GM23338 (cell line): ENCODE data around the gene SRP72. TPM values are rescaled to one million over a fixed set of nuclear protein-coding genes. Genes with fewer than 3 reads are reported as not detected.

ENCODE experiments used
- ATAC-seq: fragments of 200-7000 bp; cut with Tn5 transposase; 3 replicates; pipeline ENCODE4 v1.9.1; 2020
- DNase-seq: peaks from one replicate; pipeline ENCODE4 v3.0.0-alpha.2; 2015; ENCODE audit warnings: low spot score
- H2AFZ ChIP-seq: fragments of 200-600 bp; sonication (generic); 2 replicates; pipeline ENCODE4 v1.8.0; 2016; ENCODE audit warnings: antibody characterized with exemption, mild to moderate bottlenecking, moderate library complexity
- H3F3A ChIP-seq: fragments of 200-600 bp; sonication (generic); replicated peaks from 2 replicates; pipeline ENCODE4 v1.8.0; 2017; ENCODE audit warnings: antibody characterized with exemption, mixed run types, low read depth
- H3K27ac ChIP-seq: fragments of 200-600 bp; sonication (generic); 2 replicates; pipeline ENCODE4 v1.6.1; 2016; ENCODE audit warnings: low read depth
- H3K27me3 ChIP-seq: fragments of 200-600 bp; sonication (generic); 2 replicates; pipeline ENCODE4 v1.8.0; 2016; ENCODE audit warnings: mild to moderate bottlenecking, mixed run types, moderate library complexity; ENCODE audit not compliant: insufficient read depth
- H3K36me3 ChIP-seq: fragments of 200-600 bp; sonication (generic); 2 replicates; pipeline ENCODE4 v1.8.0; 2016; ENCODE audit warnings: mild to moderate bottlenecking; ENCODE audit not compliant: insufficient read depth
- H3K4me1 ChIP-seq: fragments of 200-600 bp; sonication (generic); 2 replicates; pipeline ENCODE4 v1.8.0; 2016; ENCODE audit warnings: mild to moderate bottlenecking, moderate library complexity; ENCODE audit not compliant: insufficient read depth
- H3K4me2 ChIP-seq: fragments of 200-600 bp; sonication (generic); 2 replicates; pipeline ENCODE4 v1.7.1; 2017; ENCODE audit warnings: mixed run types
- H3K4me3 ChIP-seq: fragments of 200-600 bp; sonication (generic); 2 replicates; pipeline ENCODE4 v1.6.1; 2016; ENCODE audit warnings: mixed run types
- H3K79me2 ChIP-seq: fragments of 200-600 bp; sonication (generic); replicated peaks from 2 replicates; pipeline ENCODE4 v1.8.0; 2017; ENCODE audit warnings: mild to moderate bottlenecking; ENCODE audit not compliant: insufficient read depth
- H3K9me2 ChIP-seq: fragments of 200-600 bp; sonication (generic); 2 replicates; pipeline ENCODE4 v1.8.0; 2017; ENCODE audit not compliant: insufficient read depth
- H4K20me1 ChIP-seq: fragments of 200-600 bp; sonication (generic); replicated peaks from 2 replicates; pipeline ENCODE4 v1.8.0; 2017; ENCODE audit warnings: mild to moderate bottlenecking; ENCODE audit not compliant: insufficient read depth
- H3K27ac Mint-ChIP-seq: 2 replicates; pipeline ENCODE4 v1.8.0; 2020; ENCODE audit warnings: inconsistent platforms, mild to moderate bottlenecking, moderate library complexity, mixed read lengths
- H3K27me3 Mint-ChIP-seq: 3 replicates; pipeline ENCODE4 v1.8.0; 2022; ENCODE audit warnings: low read depth, mild to moderate bottlenecking, moderate library complexity, mixed read lengths, inconsistent platforms; ENCODE audit not compliant: insufficient read depth, poor library complexity
- H3K36me3 Mint-ChIP-seq: 3 replicates; pipeline ENCODE4 v1.8.0; 2021; ENCODE audit warnings: low read depth, mild to moderate bottlenecking, inconsistent platforms, moderate library complexity, mixed read lengths
- H3K4me1 Mint-ChIP-seq: 3 replicates; pipeline ENCODE4 v1.8.0; 2020; ENCODE audit warnings: mild to moderate bottlenecking, inconsistent platforms, mixed read lengths
- H3K4me3 Mint-ChIP-seq: 3 replicates; pipeline ENCODE4 v1.8.0; 2021; ENCODE audit warnings: moderate library complexity, mild to moderate bottlenecking, inconsistent platforms, mixed read lengths
- H3K9me3 Mint-ChIP-seq: 3 replicates; pipeline ENCODE4 v1.8.0; 2020; ENCODE audit warnings: moderate library complexity, mild to moderate bottlenecking, inconsistent platforms, mixed read lengths
- CREB1 ChIP-seq: fragments of 250-450 bp; sonication (Bioruptor Pico); IDR thresholded peaks from 2 replicates; pipeline ENCODE4 v1.5.0; 2020; ENCODE audit warnings: low read depth, mild to moderate bottlenecking, moderate library complexity
- CTCF ChIP-seq, 2 experiments: fragments of 200-600 bp in 1 of 2; sonication (generic) in 1 of 2; conservative IDR thresholded peaks; 2 replicates each; pipeline versions ENCODE4 v1.5.1 to v1.6.1; 2016 to 2017; ENCODE audit warnings: antibody characterized with exemption in 2 of 2, low read depth in 2 of 2, mild to moderate bottlenecking in 2 of 2, moderate library complexity in 1 of 2
- EZH2 ChIP-seq: fragments of 200-600 bp; sonication (generic); IDR thresholded peaks from one replicate; pipeline ENCODE4 v1.8.0; 2017; ENCODE audit warnings: antibody characterized with exemption, mild to moderate bottlenecking, low read depth; ENCODE audit not compliant: unreplicated experiment
- JUNB ChIP-seq: IDR thresholded peaks from one replicate; pipeline ENCODE4 v1.6.1; 2016; ENCODE audit warnings: antibody characterized with exemption; ENCODE audit not compliant: unreplicated experiment
- NANOG ChIP-seq: IDR thresholded peaks from 2 replicates; pipeline ENCODE4 v1.6.1; 2016; ENCODE audit warnings: antibody characterized with exemption, borderline replicate concordance
- POLR2AphosphoS5 ChIP-seq: IDR thresholded peaks from 2 replicates; pipeline ENCODE4 v1.6.1; 2016; ENCODE audit warnings: antibody characterized with exemption, low read depth
- STAT1 ChIP-seq: IDR thresholded peaks from one replicate; pipeline ENCODE4 v1.6.1; 2016; ENCODE audit warnings: antibody characterized with exemption; ENCODE audit not compliant: unreplicated experiment
- ZNF331 ChIP-seq: fragments of 250-450 bp; sonication (Bioruptor Pico); IDR thresholded peaks from 2 replicates; pipeline ENCODE4 v1.5.0; 2020; ENCODE audit warnings: low read depth, mild to moderate bottlenecking, moderate library complexity
- polyA plus RNA-seq: library from polyadenylated mRNA; unstranded; fragments of >200 nt; fragmentation: Nextera tagmentation; extraction: Ambion mirVana; gene quantifications from 2 replicates; pipeline ENCODE4 v1.2.1, GENCODE V29; 2016
- total RNA-seq: library from RNA; depleted of rRNA; stranded (reverse); fragments of >200 nt; shearing (Covaris generic); gene quantifications from 2 replicates; pipeline ENCODE4 v1.2.3, GENCODE V29; 2014
- TF ChIP-seq, protein P1 (sequence below): IDR thresholded peaks from 2 replicates; pipeline ENCODE4 v1.6.1; 2016; ENCODE audit warnings: antibody characterized with exemption
- TF ChIP-seq, protein P2 (sequence below): fragments of 250-450 bp; sonication (Bioruptor Pico); IDR thresholded peaks from 2 replicates; pipeline ENCODE4 v1.5.0; 2020; ENCODE audit warnings: mild to moderate bottlenecking, moderate library complexity

SRP72 gene
- total and polyA plus RNA-seq, 2 experiments from 2014 or later: 84.6 to 174 TPM

DNA sequence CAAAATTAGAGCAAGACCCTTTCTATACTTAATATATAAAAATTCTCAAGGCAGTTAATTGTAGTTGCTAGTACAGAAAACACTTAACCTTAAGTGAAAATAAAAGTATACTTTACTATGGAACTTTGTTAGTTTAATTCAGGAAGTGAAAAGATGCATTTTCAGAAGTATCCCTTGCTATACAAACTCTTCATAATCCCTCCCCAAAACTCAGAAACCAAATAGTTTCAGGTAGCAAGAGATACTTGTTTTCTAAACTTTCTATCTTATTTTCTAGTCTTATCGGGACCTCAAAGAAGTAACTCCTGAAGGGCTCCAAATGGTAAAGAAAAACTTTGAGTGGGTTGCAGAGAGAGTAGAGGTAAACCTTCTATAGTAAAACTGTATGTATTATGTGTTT, 17.1 kb upstream of the SRP72 start:
- H3K9me2 ChIP-seq: no peaks in the 10 kb centered on the region
- ATAC-seq (no peak), DNase-seq (no peak)
- no peak overlapping the region for H3K4me2 ChIP-seq
- H3K36me3 Mint-ChIP-seq: peaks cover 97% of the 10 kb centered on the region
- no peaks in the 10 kb centered on the region for H3K27me3 ChIP-seq
- H3K36me3 ChIP-seq: peaks cover 99% of the 10 kb centered on the region
- H3K79me2 ChIP-seq: peaks cover 82% of the 10 kb centered on the region
- H3K4me1 ChIP-seq: no peaks in the 10 kb centered on the region
- H3K27ac Mint-ChIP-seq: no peak overlapping the region
- no peaks in the 10 kb centered on the region for H3K4me1 Mint-ChIP-seq
- H3K4me3 ChIP-seq: no peak overlapping the region
- H3K4me3 Mint-ChIP-seq: no peak overlapping the region
- H3K9me3 Mint-ChIP-seq: no peaks in the 10 kb centered on the region
- TF ChIP-seq ZNF331 (no peak), EZH2 (no peak), STAT1 (no peak)
- TF ChIP-seq, protein P1, sequence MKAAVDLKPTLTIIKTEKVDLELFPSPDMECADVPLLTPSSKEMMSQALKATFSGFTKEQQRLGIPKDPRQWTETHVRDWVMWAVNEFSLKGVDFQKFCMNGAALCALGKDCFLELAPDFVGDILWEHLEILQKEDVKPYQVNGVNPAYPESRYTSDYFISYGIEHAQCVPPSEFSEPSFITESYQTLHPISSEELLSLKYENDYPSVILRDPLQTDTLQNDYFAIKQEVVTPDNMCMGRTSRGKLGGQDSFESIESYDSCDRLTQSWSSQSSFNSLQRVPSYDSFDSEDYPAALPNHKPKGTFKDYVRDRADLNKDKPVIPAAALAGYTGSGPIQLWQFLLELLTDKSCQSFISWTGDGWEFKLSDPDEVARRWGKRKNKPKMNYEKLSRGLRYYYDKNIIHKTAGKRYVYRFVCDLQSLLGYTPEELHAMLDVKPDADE: no peak
- H3K27me3 Mint-ChIP-seq: peaks cover 3% of the 10 kb centered on the region
- peaks cover 43% of the 10 kb centered on the region for H4K20me1 ChIP-seq
- H3K27ac ChIP-seq: no peak overlapping the region
- H2AFZ ChIP-seq: no peak overlapping the region
- 0 out of 2 replicates have a peak, but pooled peaks cover 4% of the 10 kb centered on the region for H3F3A ChIP-seq

DNA sequence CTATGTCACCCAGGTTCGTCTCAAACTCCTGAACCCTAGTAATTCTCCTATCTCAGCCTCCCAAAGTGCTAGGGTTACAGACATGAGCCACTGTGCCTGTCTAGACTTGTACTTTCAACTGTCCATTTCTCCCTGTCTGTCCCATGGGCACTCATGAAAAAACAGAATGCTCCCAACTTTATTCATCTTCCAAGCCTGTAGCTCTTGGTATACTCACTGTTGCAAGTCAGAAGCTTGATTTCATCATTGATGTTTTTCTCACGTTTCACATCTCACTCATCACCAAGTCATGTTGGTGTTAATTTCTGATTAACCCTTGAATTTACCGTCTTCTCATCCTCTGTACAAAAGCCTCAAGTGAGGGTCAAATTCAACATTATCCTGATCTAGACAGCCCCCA, 7.3 kb upstream of the SRP72 start:
- H3K27me3 Mint-ChIP-seq: peaks cover 5% of the 10 kb centered on the region
- peaks cover 72% of the 10 kb centered on the region for H3K36me3 Mint-ChIP-seq
- H3K4me2 ChIP-seq: no peak overlapping the region
- peaks cover 4% of the 10 kb centered on the region; the same call in 2 of the 3 replicates for H3K4me1 Mint-ChIP-seq
- peak overlapping the region; percentile 42 for H3K27ac Mint-ChIP-seq
- H3K27me3 ChIP-seq: no peaks in the 10 kb centered on the region
- ATAC-seq (no peak), DNase-seq (no peak)
- H3F3A ChIP-seq: peaks cover 11% of the 10 kb centered on the region; the same call in 1 of the 2 replicates
- no peaks in the 10 kb centered on the region for H3K9me2 ChIP-seq
- H3K27ac ChIP-seq: peak overlapping the region; percentile 51; the same call in 1 of the 2 replicates
- H3K4me1 ChIP-seq: no peaks in the 10 kb centered on the region; the same call in 1 of the 2 replicates
- no peak overlapping the region for H3K4me3 ChIP-seq
- peaks cover 73% of the 10 kb centered on the region for H3K36me3 ChIP-seq
- no peaks in the 10 kb centered on the region for H3K9me3 Mint-ChIP-seq
- no peak overlapping the region for H2AFZ ChIP-seq
- TF ChIP-seq CTCF (conservative IDR thresholded peaks at IDR 0.05; ENCODE audit: low read depth in 2 of 2): no peak
- TF ChIP-seq, protein P2, sequence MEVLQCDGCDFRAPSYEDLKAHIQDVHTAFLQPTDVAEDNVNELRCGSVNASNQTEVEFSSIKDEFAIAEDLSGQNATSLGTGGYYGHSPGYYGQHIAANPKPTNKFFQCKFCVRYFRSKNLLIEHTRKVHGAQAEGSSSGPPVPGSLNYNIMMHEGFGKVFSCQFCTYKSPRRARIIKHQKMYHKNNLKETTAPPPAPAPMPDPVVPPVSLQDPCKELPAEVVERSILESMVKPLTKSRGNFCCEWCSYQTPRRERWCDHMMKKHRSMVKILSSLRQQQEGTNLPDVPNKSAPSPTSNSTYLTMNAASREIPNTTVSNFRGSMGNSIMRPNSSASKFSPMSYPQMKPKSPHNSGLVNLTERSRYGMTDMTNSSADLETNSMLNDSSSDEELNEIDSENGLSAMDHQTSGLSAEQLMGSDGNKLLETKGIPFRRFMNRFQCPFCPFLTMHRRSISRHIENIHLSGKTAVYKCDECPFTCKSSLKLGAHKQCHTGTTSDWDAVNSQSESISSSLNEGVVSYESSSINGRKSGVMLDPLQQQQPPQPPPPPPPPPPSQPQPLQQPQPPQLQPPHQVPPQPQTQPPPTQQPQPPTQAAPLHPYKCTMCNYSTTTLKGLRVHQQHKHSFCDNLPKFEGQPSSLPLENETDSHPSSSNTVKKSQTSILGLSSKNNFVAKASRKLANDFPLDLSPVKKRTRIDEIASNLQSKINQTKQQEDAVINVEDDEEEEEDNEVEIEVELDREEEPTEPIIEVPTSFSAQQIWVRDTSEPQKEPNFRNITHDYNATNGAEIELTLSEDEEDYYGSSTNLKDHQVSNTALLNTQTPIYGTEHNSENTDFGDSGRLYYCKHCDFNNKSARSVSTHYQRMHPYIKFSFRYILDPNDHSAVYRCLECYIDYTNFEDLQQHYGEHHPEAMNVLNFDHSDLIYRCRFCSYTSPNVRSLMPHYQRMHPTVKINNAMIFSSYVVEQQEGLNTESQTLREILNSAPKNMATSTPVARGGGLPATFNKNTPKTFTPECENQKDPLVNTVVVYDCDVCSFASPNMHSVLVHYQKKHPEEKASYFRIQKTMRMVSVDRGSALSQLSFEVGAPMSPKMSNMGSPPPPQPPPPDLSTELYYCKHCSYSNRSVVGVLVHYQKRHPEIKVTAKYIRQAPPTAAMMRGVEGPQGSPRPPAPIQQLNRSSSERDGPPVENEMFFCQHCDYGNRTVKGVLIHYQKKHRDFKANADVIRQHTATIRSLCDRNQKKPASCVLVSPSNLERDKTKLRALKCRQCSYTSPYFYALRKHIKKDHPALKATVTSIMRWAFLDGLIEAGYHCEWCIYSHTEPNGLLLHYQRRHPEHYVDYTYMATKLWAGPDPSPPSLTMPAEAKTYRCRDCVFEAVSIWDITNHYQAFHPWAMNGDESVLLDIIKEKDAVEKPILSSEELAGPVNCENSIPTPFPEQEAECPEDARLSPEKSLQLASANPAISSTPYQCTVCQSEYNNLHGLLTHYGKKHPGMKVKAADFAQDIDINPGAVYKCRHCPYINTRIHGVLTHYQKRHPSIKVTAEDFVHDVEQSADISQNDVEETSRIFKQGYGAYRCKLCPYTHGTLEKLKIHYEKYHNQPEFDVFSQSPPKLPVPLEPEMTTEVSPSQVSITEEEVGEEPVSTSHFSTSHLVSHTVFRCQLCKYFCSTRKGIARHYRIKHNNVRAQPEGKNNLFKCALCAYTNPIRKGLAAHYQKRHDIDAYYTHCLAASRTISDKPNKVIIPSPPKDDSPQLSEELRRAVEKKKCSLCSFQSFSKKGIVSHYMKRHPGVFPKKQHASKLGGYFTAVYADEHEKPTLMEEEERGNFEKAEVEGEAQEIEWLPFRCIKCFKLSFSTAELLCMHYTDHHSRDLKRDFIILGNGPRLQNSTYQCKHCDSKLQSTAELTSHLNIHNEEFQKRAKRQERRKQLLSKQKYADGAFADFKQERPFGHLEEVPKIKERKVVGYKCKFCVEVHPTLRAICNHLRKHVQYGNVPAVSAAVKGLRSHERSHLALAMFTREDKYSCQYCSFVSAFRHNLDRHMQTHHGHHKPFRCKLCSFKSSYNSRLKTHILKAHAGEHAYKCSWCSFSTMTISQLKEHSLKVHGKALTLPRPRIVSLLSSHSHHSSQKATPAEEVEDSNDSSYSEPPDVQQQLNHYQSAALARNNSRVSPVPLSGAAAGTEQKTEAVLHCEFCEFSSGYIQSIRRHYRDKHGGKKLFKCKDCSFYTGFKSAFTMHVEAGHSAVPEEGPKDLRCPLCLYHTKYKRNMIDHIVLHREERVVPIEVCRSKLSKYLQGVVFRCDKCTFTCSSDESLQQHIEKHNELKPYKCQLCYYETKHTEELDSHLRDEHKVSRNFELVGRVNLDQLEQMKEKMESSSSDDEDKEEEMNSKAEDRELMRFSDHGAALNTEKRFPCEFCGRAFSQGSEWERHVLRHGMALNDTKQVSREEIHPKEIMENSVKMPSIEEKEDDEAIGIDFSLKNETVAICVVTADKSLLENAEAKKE (CRISPR knock-in tag): no peak
- no peak for TF ChIP-seq POLR2AphosphoS5
- TF ChIP-seq CREB1 (CRISPR knock-in tag): no peak
- TF ChIP-seq JUNB: no peak
- TF ChIP-seq NANOG: no peak
- no peak overlapping the region for H3K4me3 Mint-ChIP-seq
- H3K79me2 ChIP-seq: peaks cover 30% of the 10 kb centered on the region
- H4K20me1 ChIP-seq: peaks cover 55% of the 10 kb centered on the region
